A673 (cell line): ENCODE measurements around the gene PKD1.

ENCODE experiments used
- CTCF ChIP-seq: fragments of 300-800, 200-600 bp; sonication (generic); conservative IDR thresholded peaks from 2 replicates; pipeline ENCODE4 v1.5.1; 2017; ENCODE audit warnings: low read depth, mild to moderate bottlenecking, antibody characterized with exemption, low read length, moderate library complexity, mixed read lengths
- EZH2 ChIP-seq: fragments of 200-600 bp; sonication (generic); IDR thresholded peaks from 2 replicates; pipeline ENCODE4 v1.6.1; 2017; ENCODE audit warnings: borderline replicate concordance, low read depth, mild to moderate bottlenecking, mixed read lengths, antibody characterized with exemption, low read length; ENCODE audit not compliant: poor library complexity, severe bottlenecking

DNA sequence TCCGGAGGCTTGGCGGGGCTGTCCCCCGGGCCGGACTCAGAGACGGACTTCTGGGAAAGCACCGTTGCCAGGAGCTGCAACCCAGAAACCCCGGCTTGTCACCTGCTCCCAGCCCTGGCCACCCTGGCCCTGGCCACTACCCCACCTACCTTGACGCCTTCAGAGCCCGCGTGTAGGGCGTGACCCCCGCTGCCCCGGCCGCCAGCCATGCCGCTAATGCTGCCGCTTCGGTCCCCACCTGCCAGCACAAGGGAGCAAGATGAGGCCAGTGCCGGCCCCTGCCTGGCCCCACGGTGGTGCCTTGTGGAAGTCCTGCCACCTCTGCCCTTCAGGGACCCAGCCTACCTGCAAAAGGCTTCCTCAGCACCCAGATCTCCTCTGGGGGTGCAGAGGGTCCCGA is 49.3 kb upstream of the PKD1 start:
- TF ChIP-seq CTCF (no peak), EZH2 (no peak)
